H4 (cell line): Measurements from ENCODE around the gene ETV4. TPM values are rescaled to one million over a fixed set of nuclear protein-coding genes. Genes with fewer than 3 reads are reported as not detected.

ENCODE experiments used
- DNase-seq: peaks from one replicate; pipeline ENCODE4 v3.0.0-alpha.2; 2015; ENCODE audit warnings: low spot score
- total RNA-seq: library from RNA; depleted of rRNA; stranded (reverse); fragments of >200 nt; shearing (Covaris generic); gene quantifications from 2 replicates; pipeline ENCODE4 v1.2.3, GENCODE V29; 2014; rRNA removed

Gene ETV4
- 8.1 and 8.9 TPM in 2 replicates for total RNA-seq

DNA sequence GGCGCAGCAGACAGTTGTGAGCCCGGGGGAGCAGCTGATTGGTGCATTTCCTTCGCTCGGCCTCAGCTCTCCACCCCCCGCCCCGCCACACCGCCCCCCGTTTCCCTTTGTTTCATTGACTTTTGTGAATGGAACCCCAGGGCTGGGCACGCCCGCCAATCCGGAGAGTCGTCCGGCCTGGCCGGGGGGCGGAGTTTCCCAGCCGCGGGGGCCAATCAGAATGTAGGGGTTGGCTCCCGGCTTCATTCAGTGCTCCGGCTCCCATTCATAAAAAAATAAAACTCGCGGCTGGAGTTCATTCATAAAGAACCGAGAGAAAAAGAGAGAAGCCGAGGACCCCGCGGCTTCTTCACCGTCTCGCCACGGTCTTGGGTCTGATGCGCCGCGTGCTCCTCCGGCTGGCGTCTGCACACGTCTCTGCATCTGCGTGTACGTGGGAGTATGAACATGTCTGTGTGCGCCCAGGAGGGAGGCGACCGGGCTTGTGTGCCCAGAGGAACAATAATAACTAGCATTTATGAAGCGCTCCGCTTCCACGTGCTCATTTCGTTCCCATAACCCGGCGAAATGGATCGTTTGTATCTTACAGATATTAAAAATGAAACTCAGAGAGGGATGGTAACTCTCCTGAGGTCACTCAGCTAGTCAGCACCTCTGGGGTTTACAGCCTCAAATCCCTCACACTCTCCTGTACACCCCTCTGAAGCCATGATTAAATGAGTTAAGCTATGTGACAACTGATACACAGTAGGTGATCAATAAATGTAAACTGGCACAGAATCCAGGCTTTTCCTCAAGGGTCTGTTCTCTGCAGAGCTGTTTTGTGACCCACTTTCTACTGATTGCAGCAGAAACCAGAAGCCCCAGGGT lies at the start of gene ETV4:
Gene ETV4, minus strand, starts transcription at position 22 of the 870 bp plus-strand sequence. CDS start 723 bp downstream, outside the sequence.
- peak; percentile 86 for DNase-seq

DNA sequence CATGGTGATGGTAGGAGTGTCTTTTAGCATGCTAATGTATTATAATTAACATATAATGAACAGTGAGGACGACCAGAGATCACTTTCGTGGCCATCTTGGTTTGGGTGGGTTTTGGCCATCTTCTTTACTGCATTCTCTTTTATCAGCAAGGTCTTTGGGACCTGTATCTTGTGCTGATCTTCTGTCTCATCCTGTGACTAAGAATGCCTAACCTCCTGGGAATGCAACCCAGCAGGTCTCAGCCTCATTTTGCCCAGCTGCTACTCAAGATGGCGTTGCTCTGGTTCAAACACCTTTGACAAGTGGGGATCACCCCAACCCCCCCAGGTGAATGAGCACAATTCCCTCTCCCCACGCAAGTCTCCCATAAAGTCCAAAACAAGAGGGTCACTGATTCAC lies 49.3 kb upstream of the ETV4 start:
- no peak for DNase-seq

- DNase-seq, result peak; percentile 49
Measured at GRCh38 chr17:43591779-43592562, 45.8 kb upstream of the ETV4 start.

GRCh38 chr17:43591001-43591400 lies 44.9 kb upstream of the ETV4 start:
- no peak for DNase-seq

DNA sequence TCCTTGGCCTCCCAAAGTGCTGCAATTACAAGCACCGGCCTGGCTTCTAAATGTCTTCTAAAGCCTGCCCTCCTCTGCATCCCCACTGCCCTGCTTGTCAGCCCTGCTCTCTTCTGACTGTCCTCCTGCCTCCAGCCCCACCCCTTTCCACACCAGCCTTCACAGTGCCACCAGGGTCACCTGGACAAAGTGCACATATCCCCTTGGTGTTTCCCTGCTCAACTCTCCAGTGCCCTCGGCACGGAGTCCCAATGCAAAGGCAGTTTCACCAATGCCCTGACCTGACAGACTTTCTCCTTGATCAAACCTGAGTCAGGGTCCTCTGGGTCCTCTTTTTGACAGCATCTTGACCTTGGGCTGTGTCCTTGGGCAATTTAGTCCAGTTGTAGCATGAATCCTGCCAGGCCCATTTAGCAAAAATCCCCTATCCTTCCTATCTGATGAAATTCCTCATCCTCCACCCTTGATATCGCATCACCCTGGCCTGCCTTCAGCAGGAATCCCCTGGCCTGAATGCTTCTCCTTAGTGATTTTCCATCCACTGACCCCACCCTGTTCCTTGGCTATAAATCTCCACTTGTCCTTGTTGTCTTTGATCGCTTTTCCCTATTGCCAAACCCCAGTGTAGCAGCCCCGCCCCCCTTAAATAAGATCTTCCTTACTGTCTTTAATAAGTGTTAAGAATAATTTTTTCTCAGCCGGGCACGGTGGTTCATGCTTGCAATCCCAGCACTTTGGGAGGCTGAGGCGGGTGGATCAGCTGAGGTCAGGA lies 42.7 kb upstream of the ETV4 start:
- no peak for DNase-seq

DNA sequence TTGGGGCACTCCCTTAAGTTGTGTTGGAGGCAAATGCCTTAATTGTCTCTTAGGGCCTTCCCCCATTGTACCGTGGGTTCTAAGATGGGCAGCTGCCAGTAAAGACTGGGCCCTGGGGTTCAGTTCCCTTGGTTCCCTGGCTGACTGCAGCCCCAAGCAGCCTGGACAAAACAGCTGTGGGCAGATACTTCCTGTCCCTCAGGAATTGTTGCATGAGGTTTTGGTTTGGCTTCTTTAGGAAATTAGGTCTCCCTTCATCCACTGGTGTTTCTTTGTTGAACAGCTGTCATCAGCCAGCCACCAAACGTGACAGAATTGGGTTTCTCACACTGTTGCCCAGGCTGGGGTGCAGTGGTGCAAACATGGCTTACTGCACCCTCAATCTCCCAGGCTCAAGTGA lies 42.0 kb upstream of the ETV4 start:
- no peak for DNase-seq

GRCh38 chr17:43587647-43588046 lies 41.5 kb upstream of the ETV4 start:
- no peak for DNase-seq

- no peak for DNase-seq
Measured at GRCh38 chr17:43584666-43585102, 38.5 kb upstream of the ETV4 start.

GRCh38 chr17:43583332-43583731 lies 37.2 kb upstream of the ETV4 start:
- no peak for DNase-seq

DNA sequence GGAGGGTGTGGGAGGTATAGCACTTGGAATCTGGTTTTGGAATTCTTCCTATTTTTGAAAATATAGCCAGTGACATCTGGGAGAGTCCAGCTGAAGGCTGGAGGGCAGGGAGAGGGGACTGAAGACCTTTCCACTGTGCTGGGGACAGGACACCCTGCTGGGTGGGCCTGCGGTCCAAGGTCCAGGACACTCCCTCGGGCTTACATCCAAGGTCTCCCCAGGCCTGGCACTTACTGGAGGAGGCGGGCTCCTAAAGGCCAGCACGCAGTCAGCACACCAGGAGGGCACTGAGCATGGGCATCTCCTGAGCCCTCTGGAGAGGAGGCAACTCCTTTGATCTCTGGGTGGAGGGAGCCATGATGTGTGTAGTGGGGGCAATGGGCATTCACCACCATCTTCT lies 35.5 kb upstream of the ETV4 start:
- DNase-seq, result no peak

DNA sequence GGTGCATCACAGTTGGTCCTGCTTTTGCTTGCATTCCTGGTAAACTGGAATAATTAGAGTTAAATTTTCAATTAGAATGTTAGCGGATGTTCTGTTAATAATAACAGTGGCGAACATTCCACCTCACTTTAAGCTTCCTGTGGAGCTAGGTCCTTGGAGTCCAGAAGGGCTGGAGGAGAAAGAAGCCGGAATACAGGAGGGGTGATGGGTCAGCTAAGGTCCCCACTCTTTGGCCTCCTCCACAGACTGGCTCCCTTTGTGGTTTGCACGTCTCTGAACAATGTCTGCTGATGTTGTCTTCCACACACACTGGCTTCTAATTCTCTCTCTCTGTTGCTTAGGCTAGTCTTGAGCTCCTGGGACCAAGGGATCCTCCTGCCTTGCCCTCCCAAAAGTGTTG lies 35.0 kb upstream of the ETV4 start:
- no peak for DNase-seq

- DNase-seq, result peak; percentile 66
Measured at GRCh38 chr17:43579566-43580140, 33.5 kb upstream of the ETV4 start.

- peak; percentile 63 for DNase-seq
Measured at GRCh38 chr17:43578699-43579565, 32.8 kb upstream of the ETV4 start.

DNA sequence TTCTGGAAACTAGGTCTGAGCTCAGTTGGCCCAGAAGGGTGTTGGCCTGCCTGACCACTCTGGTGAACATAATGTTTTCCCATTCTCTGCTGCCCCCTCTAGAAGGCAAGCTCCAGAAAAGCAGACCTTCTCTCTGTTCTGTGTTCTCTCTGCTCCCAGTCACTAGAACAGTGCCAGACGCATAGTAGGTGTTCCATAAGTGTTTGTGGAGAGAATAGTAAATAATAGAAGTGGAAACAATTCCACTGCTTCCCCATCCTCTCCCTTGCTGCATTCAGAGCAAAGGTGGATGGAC lies 32.2 kb upstream of the ETV4 start:
- no peak for DNase-seq

DNA sequence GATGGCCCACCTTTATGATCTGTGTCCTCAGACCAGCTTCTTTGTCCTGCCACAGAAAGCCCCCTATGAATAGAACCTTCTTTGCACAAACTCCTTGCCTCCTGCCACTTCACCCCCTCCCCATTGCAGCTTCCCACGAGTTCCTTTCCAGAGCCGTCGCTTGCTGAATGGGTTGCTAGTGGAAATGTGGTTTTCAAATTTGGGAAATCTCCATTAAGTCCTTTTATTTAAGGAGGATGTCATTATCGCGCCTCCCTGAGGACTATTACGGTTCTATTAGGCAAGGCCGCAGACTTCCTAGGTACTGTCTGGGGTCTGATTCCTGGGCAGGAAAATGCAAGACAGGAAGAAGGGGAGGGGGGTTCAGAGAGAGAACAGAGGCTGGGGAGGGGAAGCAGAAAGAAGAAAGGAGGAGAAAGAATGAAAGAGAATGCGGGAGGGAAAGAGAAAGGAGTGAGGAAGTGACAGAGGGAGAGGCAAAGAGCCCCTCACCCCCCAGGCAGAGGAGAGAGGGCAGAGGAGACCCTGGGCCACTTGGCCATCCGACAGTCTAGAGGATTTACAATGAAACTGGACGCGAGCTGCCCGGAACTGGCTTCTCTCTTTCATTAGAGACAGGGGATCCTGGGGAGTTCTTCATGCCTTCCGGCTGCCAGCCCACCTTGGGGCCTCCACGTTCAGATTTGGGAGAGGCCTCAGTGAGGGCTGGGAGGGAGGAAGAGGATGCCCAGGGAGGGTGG lies 31.7 kb upstream of the ETV4 start:
- DNase-seq, result no peak

DNA sequence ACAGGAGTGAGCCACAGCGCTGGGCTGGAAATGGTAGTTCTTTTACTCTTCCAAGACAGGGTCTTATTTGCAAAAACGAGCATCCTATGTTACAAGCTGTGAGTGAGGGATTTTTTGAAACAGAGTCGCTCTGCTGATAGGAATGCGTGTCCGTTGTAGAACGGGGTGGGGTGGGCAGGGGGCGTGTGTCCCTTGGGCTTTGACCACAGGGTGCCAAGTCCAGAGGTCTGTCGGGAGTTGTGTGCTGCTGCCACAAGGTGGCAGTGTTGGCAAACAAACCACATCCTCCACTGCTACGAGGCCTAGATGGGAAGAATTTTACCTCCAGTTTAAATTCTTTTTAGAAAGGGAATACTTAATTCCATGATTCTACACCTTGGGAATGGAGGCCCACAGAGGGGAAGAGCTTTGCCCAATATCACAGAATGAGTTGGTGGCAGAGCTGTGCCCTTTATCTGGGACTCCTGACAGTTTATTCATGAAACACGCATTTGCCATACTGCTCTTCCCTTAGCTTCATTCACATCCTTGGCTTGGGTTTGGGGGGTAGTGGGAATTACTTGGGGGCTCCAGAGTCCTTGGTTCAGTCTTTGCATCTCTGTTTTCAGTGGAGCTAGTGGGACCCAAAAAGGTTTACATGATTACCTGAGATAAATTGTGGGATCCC lies 30.6 kb upstream of the ETV4 start:
- DNase-seq, result peak; percentile 68

DNA sequence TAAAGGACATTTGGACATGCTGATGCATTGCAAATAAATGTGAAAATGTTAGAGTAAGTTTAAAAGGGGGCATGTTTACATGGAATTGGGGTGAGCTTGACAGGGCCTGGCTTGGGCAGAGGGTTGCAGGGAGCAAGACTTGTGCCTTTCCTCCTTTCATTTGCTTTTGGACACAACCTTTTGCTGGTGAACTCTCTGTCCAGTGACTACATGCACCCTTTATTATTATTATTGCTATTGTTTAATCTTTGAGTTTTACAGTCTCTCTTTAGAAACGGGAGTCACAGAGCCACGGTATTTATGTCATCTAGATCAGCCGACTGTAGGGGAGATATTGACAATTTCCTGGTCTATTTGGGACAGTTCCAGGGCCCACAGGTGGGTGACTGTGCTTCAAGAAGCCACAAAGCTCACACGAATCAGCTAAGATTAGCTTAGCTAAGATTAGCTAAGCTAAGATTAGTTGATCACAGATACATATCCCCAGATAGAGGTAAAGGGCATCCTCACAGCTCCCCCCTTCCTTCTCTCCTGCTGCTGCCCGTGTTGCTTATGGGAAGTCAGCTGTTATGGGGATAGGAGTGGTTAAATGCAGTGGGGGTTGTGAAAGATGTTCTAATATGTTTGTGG lies 28.9 kb upstream of the ETV4 start:
- no peak for DNase-seq

- no peak for DNase-seq
Measured at GRCh38 chr17:43574348-43574747, 28.2 kb upstream of the ETV4 start.
